Transverse colon (tissue), 4 donors: Measurements from ENCODE around the gene RPL13A.

ENCODE experiments used
- CTCF ChIP-seq, 5 experiments: fragments of 200-600 bp in 3 of 5; fragments of 450-650 bp in 2 of 5; sonication (generic) in 3 of 5; IDR thresholded peaks; 1 replicate in 2 of 5; 2 replicates in 3 of 5; pipeline ENCODE4 v1.5.1; 2016 to 2017; ENCODE audit warnings: antibody characterized with exemption in 5 of 5, inconsistent platforms in 3 of 5, mild to moderate bottlenecking in 2 of 5, moderate library complexity in 1 of 5
- EP300 ChIP-seq: sonication (generic); formaldehyde crosslinking; IDR thresholded peaks from one replicate; pipeline ENCODE4 v1.6.1; 2017; ENCODE audit warnings: antibody characterized with exemption, low read depth
- POLR2A ChIP-seq: fragments of 450-650 bp; IDR thresholded peaks from one replicate; pipeline ENCODE4 v1.6.1; 2016; ENCODE audit warnings: antibody characterized with exemption, mild to moderate bottlenecking, moderate library complexity
- POLR2AphosphoS5 ChIP-seq, 3 donors: sonication (generic); formaldehyde crosslinking; IDR thresholded peaks; one replicate each; pipeline ENCODE4 v1.6.1; 2016; ENCODE audit warnings: antibody characterized with exemption in 3 of 3

GRCh38 chr19:49499030-49499670 is 11.7 kb downstream of the RPL13A start:
- TF ChIP-seq CTCF (IDR thresholded peaks at IDR 0.05) (no peak), POLR2A (no peak), EP300 (no peak), POLR2AphosphoS5 (IDR thresholded peaks at IDR 0.05) (no peak)
